ENCODE measurements around the gene MILR1.

DNA sequence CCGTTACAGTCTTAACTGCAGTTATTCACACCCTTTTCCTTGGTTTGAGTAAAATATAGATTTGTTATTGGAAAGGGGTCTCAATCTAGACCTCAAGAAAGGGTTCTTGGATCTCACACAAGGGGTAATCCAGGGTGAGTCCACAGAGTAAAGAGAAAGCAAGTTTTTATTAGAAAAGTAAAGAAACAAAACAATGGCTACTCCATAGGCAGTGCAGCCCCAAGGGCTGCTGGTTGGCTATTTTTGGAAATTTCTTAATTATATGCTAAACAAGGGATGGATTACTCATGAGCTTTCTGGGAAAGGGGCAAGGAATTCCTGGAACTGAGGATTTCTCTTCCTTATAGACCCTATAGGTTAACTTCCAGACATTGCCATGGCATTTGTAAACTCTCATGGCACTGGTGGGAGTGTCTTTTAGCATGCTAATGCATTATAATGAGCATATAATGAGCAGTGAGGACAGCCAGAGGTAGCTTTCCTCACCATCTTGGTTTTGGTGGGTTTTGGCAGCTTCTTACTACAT is 24.5 kb upstream of the MILR1 start:
- TF ChIP-seq POLR2A (IDR thresholded peaks at IDR 0.05; ENCODE audit: low read depth, low read length): no peak
- TF ChIP-seq CTCF (IDR thresholded peaks at IDR 0.05; ENCODE audit: extremely low read depth in 1 of 2, insufficient read depth in 1 of 2, low read depth in 1 of 2, low read length in 2 of 2): no peak
- no peak for TF ChIP-seq POLR2AphosphoS5 (IDR thresholded peaks at IDR 0.05; ENCODE audit: insufficient read depth, low read depth, low read length)
- TF ChIP-seq EZH2 (IDR thresholded peaks at IDR 0.05; ENCODE audit: borderline replicate concordance, low read depth, low read length, severe bottlenecking): no peak
- TF ChIP-seq MAX (IDR thresholded peaks at IDR 0.05; ENCODE audit: insufficient read depth, insufficient read length): no peak
- no peak for TF ChIP-seq FOS (IDR thresholded peaks at IDR 0.05; ENCODE audit: borderline replicate concordance, insufficient read depth, low read length)
- no peak for TF ChIP-seq MYC (IDR thresholded peaks at IDR 0.05; ENCODE audit: low read depth, low read length)

Measured in endothelial cell of umbilical vein (primary cell).